ENCODE measurements around the gene CTAG1A. TPM values are rescaled to one million over a fixed set of nuclear protein-coding genes. Genes with fewer than 3 reads are reported as not detected.
A peak's percentile ranks its signal among the peaks of the same experiment; 100 is the strongest.
"Not testable (repeated sequence)": the region's sequence is repeated elsewhere in the genome, so short reads cannot be mapped to it uniquely, and the experiment has no call there.

The CTAG1A gene
- total RNA-seq (2022): not detected in 2 replicates
- not detected for Bru-seq, nascent RNA
- not detected for BruChase-seq, experiment 1, labeled RNA remaining after a 6-hour chase
- BruChase-seq, experiment 2, labeled RNA remaining after a 2-hour chase: not detected
- long read RNA-seq: 0 reads

DNA sequence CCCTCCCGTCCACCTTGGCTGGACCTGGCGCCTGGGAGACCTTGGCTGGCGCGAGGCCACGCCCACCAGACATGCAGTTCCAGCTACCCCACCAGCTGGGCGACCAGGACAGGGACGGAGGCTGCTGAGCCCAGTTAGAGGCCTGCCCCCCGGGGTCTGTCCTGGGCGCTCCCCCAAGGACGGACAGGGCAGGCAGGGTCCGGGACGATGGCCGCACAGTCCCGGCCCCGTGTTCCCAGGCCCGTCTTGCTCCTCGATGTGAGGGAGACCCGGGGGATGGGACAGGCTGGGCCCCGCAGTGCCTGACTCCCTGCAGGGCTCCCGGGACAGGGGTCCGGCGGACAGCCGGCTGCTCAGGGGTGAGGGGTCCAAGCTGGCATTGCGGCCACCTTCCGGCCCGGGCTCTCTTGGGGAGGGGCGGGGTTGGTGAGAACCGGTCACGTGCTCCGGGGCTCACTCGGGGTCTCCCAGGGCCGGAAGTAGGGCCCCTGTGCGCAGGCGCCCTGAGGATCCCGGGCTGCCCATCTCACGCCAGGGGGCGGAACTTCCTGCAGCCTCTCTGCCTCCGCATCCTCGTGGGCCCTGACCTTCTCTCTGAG is at the start of gene CTAG1A:
TSS of gene CTAG1A (plus strand) at position 549 of the 599 bp plus-strand sequence. CDS start 74 bp downstream, outside the sequence.
- H3K27me3 Mint-ChIP-seq (ENCODE audit: unreplicated experiment); H3K4me3 Mint-ChIP-seq (ENCODE audit: low read depth, unreplicated experiment); H3K4me1 Mint-ChIP-seq (ENCODE audit: low read depth, unreplicated experiment); BruUV-seq (replicated peaks); H3K36me3 Mint-ChIP-seq (ENCODE audit: insufficient read depth, unreplicated experiment); intact Hi-C loops (cut with micrococcal nuclease; ENCODE audit: unreplicated experiment); H3K27ac Mint-ChIP-seq (ENCODE audit: unreplicated experiment); DNase-seq; H3K9me3 Mint-ChIP-seq (ENCODE audit: low read depth, unreplicated experiment); CTCF ChIA-PET: not testable (repeated sequence)

- Mint-ChIP-seq H3K36me3 (ENCODE audit: insufficient read depth, unreplicated experiment) (peaks cover 47% of the 10 kb centered on the region), H3K4me1 (ENCODE audit: low read depth, unreplicated experiment) (peaks cover 5% of the 10 kb centered on the region), H3K4me3 (ENCODE audit: low read depth, unreplicated experiment) (no peak overlapping the region), H3K27ac (ENCODE audit: unreplicated experiment) (no peak overlapping the region), H3K27me3 (ENCODE audit: unreplicated experiment) (no peaks in the 10 kb centered on the region), H3K9me3 (ENCODE audit: low read depth, unreplicated experiment) (no peaks in the 10 kb centered on the region)
- TF ChIP-seq, protein P1, sequence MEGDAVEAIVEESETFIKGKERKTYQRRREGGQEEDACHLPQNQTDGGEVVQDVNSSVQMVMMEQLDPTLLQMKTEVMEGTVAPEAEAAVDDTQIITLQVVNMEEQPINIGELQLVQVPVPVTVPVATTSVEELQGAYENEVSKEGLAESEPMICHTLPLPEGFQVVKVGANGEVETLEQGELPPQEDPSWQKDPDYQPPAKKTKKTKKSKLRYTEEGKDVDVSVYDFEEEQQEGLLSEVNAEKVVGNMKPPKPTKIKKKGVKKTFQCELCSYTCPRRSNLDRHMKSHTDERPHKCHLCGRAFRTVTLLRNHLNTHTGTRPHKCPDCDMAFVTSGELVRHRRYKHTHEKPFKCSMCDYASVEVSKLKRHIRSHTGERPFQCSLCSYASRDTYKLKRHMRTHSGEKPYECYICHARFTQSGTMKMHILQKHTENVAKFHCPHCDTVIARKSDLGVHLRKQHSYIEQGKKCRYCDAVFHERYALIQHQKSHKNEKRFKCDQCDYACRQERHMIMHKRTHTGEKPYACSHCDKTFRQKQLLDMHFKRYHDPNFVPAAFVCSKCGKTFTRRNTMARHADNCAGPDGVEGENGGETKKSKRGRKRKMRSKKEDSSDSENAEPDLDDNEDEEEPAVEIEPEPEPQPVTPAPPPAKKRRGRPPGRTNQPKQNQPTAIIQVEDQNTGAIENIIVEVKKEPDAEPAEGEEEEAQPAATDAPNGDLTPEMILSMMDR (IDR thresholded peaks at IDR 0.05; ENCODE audit: unreplicated experiment): no peak
- intact Hi-C loops (cut with micrococcal nuclease; ENCODE audit: unreplicated experiment): no loop called here
- no TSS peak for BruUV-seq (replicated peaks)
- CTCF ChIA-PET: no interaction called here
- DNase-seq: no peak
These were observed 49.0 kb upstream of the CTAG1A start for GRCh38 chrX:154535892-154536291.

GRCh38 chrX:154539077-154539476 is 45.9 kb upstream of the CTAG1A start:
- DNase-seq: no peak
- no peaks in the 10 kb centered on the region for H3K27me3 Mint-ChIP-seq (ENCODE audit: unreplicated experiment)
- H3K4me3 Mint-ChIP-seq (ENCODE audit: low read depth, unreplicated experiment): no peak overlapping the region
- H3K9me3 Mint-ChIP-seq (ENCODE audit: low read depth, unreplicated experiment): no peaks in the 10 kb centered on the region
- intact Hi-C loops (cut with micrococcal nuclease; ENCODE audit: unreplicated experiment): no loop called here
- peaks cover 23% of the 10 kb centered on the region for H3K4me1 Mint-ChIP-seq (ENCODE audit: low read depth, unreplicated experiment)
- BruUV-seq (replicated peaks): no TSS peak
- TF ChIP-seq, protein P1 (IDR thresholded peaks at IDR 0.05; ENCODE audit: unreplicated experiment): no peak
- CTCF ChIA-PET: no interaction called here
- peak overlapping the region; percentile 63 for H3K27ac Mint-ChIP-seq (ENCODE audit: unreplicated experiment)
- peaks cover 55% of the 10 kb centered on the region for H3K36me3 Mint-ChIP-seq (ENCODE audit: insufficient read depth, unreplicated experiment)

GRCh38 chrX:154540365-154540764 is 44.6 kb upstream of the CTAG1A start:
- DNase-seq; H3K27me3 Mint-ChIP-seq (ENCODE audit: unreplicated experiment); BruUV-seq (replicated peaks); intact Hi-C loops (cut with micrococcal nuclease; ENCODE audit: unreplicated experiment); H3K9me3 Mint-ChIP-seq (ENCODE audit: low read depth, unreplicated experiment): not testable (repeated sequence)
- Mint-ChIP-seq H3K4me1 (ENCODE audit: low read depth, unreplicated experiment) (peaks cover 23% of the 10 kb centered on the region), H3K4me3 (ENCODE audit: low read depth, unreplicated experiment) (peak overlapping the region; percentile 67), H3K36me3 (ENCODE audit: insufficient read depth, unreplicated experiment) (peaks cover 56% of the 10 kb centered on the region), H3K27ac (ENCODE audit: unreplicated experiment) (peak overlapping the region; percentile 94)
- CTCF ChIA-PET: interaction anchor here (0.6 kb wide), 1 partner anchor 785 kb away, joined by 5 read pairs; no protein-coding TSS in a partner anchor

- Mint-ChIP-seq H3K36me3 (ENCODE audit: insufficient read depth, unreplicated experiment) (peaks cover 59% of the 10 kb centered on the region), H3K27me3 (ENCODE audit: unreplicated experiment) (no peaks in the 10 kb centered on the region), H3K27ac (ENCODE audit: unreplicated experiment) (peak overlapping the region; percentile 94), H3K9me3 (ENCODE audit: low read depth, unreplicated experiment) (no peaks in the 10 kb centered on the region), H3K4me3 (ENCODE audit: low read depth, unreplicated experiment) (peak overlapping the region; percentile 67), H3K4me1 (ENCODE audit: low read depth, unreplicated experiment) (peaks cover 23% of the 10 kb centered on the region)
- BruUV-seq (replicated peaks): no TSS peak
- CTCF ChIA-PET: interaction anchor here (0.8 to 0.9 kb wide), 2 partner anchors 14 to 141 kb away, joined by 3 to 4 read pairs; no protein-coding TSS in a partner anchor
- peak; percentile 86 for DNase-seq
- TF ChIP-seq, protein P1 (IDR thresholded peaks at IDR 0.05; ENCODE audit: unreplicated experiment): no peak
- intact Hi-C loops (cut with micrococcal nuclease; ENCODE audit: unreplicated experiment): no loop called here
These were observed 43.9 kb upstream of the CTAG1A start for GRCh38 chrX:154540897-154541535.

Measured in Calu3 (cell line).